Naive thymus-derived CD4-positive, alpha-beta T cell (primary cell): ENCODE data around the gene NOP56. TPM values are rescaled to one million over a fixed set of nuclear protein-coding genes. Genes with fewer than 3 reads are reported as not detected.
A peak's percentile ranks its signal among the peaks of the same experiment; 100 is the strongest.

Experiments
- ATAC-seq: fragments of 150-1000 bp; cut with Tn5 transposase; 2 replicates; pipeline ENCODE4 v1.10.0; 2021; ENCODE audit warnings: mild to moderate bottlenecking, moderate library complexity
- CTCF ChIA-PET: fragments of 350-600 bp; sonication (Branson Sonifier 250); formaldehyde crosslinking; loops from one replicate; lab custom pipeline; 2021; ENCODE audit warnings: antibody characterized with exemption; lab: Charles Lee
- POLR2A ChIA-PET: fragments of 350-600 bp; sonication (Branson Sonifier 250); formaldehyde crosslinking; loops from one replicate; lab custom pipeline; 2021; ENCODE audit warnings: antibody characterized with exemption, inconsistent platforms; lab: Charles Lee
- DNase-seq, 9 donors: peaks; one replicate each; pipeline versions ENCODE4 v3.0.0 to v3.0.0-alpha.2; 2020 to 2022; ENCODE audit warnings: mixed read lengths in 1 of 9
- H3K27ac ChIP-seq: one replicate; pipeline ENCODE4 v1.7.0; 2013; ENCODE audit warnings: mild to moderate bottlenecking, low read depth, low read length, moderate library complexity
- H3K27me3 ChIP-seq, 2 donors: one replicate each; pipeline ENCODE4 v1.7.0; 2013; ENCODE audit warnings: low read length in 2 of 2, mild to moderate bottlenecking in 2 of 2, moderate library complexity in 2 of 2; ENCODE audit not compliant: control insufficient read depth in 2 of 2, insufficient read depth in 2 of 2
- H3K36me3 ChIP-seq, 3 experiments: 1 replicate in 2 of 3; 2 replicates in 1 of 3; pipeline ENCODE4 v1.7.0; 2013; ENCODE audit warnings: low read length in 3 of 3, mild to moderate bottlenecking in 3 of 3, moderate library complexity in 1 of 3; ENCODE audit not compliant: insufficient read depth in 3 of 3, control insufficient read depth in 2 of 3
- H3K4me1 ChIP-seq, 2 donors: one replicate each; pipeline ENCODE4 v1.7.0; 2013; ENCODE audit warnings: low read length in 2 of 2, mild to moderate bottlenecking in 2 of 2, moderate library complexity in 1 of 2; ENCODE audit not compliant: control insufficient read depth in 2 of 2, insufficient read depth in 2 of 2
- H3K4me3 ChIP-seq: 2 replicates; pipeline ENCODE4 v1.7.0; 2013; ENCODE audit warnings: mild to moderate bottlenecking, low read length
- H3K9me3 ChIP-seq, 3 experiments: 1 replicate in 2 of 3; 2 replicates in 1 of 3; pipeline ENCODE4 v1.7.0; 2013; ENCODE audit warnings: low read length in 3 of 3; ENCODE audit not compliant: control insufficient read depth in 2 of 3
- H3K27ac Mint-ChIP-seq, 9 donors: one replicate each; pipeline ENCODE4 v1.8.0; 2020 to 2022; ENCODE audit warnings: mixed read lengths in 9 of 9, mild to moderate bottlenecking in 8 of 9, moderate library complexity in 5 of 9, inconsistent platforms in 2 of 9
- H3K27me3 Mint-ChIP-seq, 5 donors: one replicate each; pipeline ENCODE4 v1.8.0; 2021 to 2022; ENCODE audit warnings: mixed read lengths in 5 of 5, mild to moderate bottlenecking in 1 of 5
- H3K36me3 Mint-ChIP-seq, 5 donors: one replicate each; pipeline ENCODE4 v1.8.0; 2020 to 2022; ENCODE audit warnings: mixed read lengths in 5 of 5, mild to moderate bottlenecking in 3 of 5, inconsistent platforms in 1 of 5
- H3K4me1 Mint-ChIP-seq, 7 donors: one replicate each; pipeline ENCODE4 v1.8.0; 2020 to 2022; ENCODE audit warnings: mixed read lengths in 7 of 7, mild to moderate bottlenecking in 3 of 7, inconsistent platforms in 1 of 7
- H3K4me3 Mint-ChIP-seq, 10 donors: one replicate each; pipeline ENCODE4 v1.8.0; 2020 to 2022; ENCODE audit warnings: mild to moderate bottlenecking in 10 of 10, mixed read lengths in 10 of 10, moderate library complexity in 6 of 10, inconsistent platforms in 2 of 10
- H3K9me3 Mint-ChIP-seq, 11 donors: one replicate each; pipeline ENCODE4 v1.8.0; 2020 to 2022; ENCODE audit warnings: mixed read lengths in 11 of 11, mild to moderate bottlenecking in 4 of 11, inconsistent platforms in 1 of 11, moderate library complexity in 1 of 11
- intact Hi-C, 2 donors: fragments of 100-400 bp; cut with micrococcal nuclease; formaldehyde crosslinking; loops; one replicate each; pipeline ENCODE4 v1.15.1; 2023
- polyA plus RNA-seq, 2 donors: library from polyadenylated mRNA; unstranded; fragments of 300-500 nt; fragmentation: Illumina TruSeq; gene quantifications; one replicate each; pipeline ENCODE4 v1.2.3, GENCODE V29; 2021
- total RNA-seq, 6 experiments: library from RNA in 5 of 6; stranded (reverse) in 5 of 6; gene quantifications; 1 replicate in 5 of 6; 2 replicates in 1 of 6; pipeline ENCODE4 v1.2.3 and lab custom pipeline; 2021 to 2026

NOP56 gene
- total and polyA plus RNA-seq, 7 experiments from 2014 or later: 89.0 to 375 (median 270) TPM

DNA sequence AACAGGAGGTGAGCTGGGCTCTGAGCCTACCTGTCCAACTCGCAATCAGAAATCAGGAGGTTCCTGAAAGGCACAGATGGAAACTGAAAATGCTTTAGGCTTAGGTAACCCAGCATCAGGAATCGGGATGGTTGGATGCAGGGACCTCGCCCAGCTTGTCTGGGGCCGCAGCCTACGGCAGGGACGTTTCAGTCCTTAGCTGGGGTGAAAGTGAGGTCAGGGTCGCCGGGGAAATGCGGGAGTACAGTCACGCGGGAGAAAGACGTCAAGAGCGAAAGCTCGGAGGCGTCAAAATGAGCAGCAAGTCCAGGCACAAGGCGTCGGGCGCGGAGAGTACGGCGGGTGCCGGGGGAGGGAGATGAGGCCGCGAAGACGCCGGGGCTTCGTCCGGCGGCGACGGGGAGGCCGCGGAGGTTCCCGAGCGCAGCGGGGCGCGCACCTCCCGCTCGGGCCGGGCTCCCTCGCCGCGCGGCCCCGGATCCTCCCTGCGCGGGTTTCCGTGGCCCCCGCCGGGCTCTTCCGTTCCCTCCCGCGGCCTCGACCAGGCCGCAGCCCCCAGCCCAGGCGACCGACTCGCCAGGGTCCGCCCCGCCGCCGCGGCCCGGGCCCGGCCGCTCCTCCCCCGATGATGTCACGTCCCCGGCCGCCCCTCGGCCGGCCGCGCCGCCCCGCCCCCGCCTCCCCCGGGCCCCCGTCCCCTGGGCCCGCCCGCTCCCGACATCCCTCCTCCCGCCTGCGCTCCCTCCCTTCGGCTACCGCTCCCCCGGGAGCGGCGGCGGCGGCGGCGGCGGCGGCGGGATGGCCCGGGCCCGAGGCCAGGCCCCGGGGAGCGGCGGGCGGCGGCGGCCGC, 39.8 kb downstream of the NOP56 start, which contains the start of gene EBF4:
TSS of gene EBF4 (plus strand) at position 745 of the 850 bp plus-strand sequence. CDS start 866 bp downstream, outside the sequence.
- ATAC-seq (peak; percentile 10), DNase-seq (peak in 7 of 9 donors; percentile 8 to 41 (median 24))
- CTCF ChIA-PET: interaction anchor here (0.9 to 1.3 kb wide), 2 partner anchors 16 to 51 kb away, joined by 3 to 4 read pairs; no protein-coding TSS in a partner anchor
- peaks cover 16 to 55% (median 23%) of the 10 kb centered on the region in 5 donors for H3K27me3 Mint-ChIP-seq
- peak within 1 kb of the TSS; percentile 37 for H3K4me3 ChIP-seq
- H3K4me1 Mint-ChIP-seq: peaks cover 24 to 37% (median 31%) of the 10 kb centered on the region in 7 donors
- H3K27me3 ChIP-seq: peaks cover 4 to 9% of the 10 kb centered on the region in 2 donors
- H3K4me1 ChIP-seq: peaks cover 6 to 13% of the 10 kb centered on the region in 2 donors
- H3K4me3 Mint-ChIP-seq: peak within 1 kb of the TSS; percentile 85 to 99 (median 92)
- intact Hi-C loops: loop anchor here in 1 of 2 donors (2.0 to 5.0 kb wide), 2 partner anchors 149 to 355 kb away; partner anchors contain the start of genes MRPS26, PCED1A and VPS16
- peaks cover 0 to 9% (median 0%) of the 10 kb centered on the region in 5 donors for H3K36me3 Mint-ChIP-seq
- peak within 1 kb of the TSS; percentile 62 to 96 (median 88) for H3K27ac Mint-ChIP-seq
- no peaks in the 10 kb centered on the region for H3K9me3 ChIP-seq
- POLR2A ChIA-PET: interaction anchor here (0.7 to 2.2 kb wide), 5 partner anchors 28 to 60 kb away, joined by 3 to 6 read pairs (median 3); partner anchors contain the start of gene IDH3B
- H3K36me3 ChIP-seq: no peaks in the 10 kb centered on the region
- peaks cover 0 to 4% (median 0%) of the 10 kb centered on the region in 11 donors for H3K9me3 Mint-ChIP-seq
- no peak within 1 kb of the TSS for H3K27ac ChIP-seq

DNA sequence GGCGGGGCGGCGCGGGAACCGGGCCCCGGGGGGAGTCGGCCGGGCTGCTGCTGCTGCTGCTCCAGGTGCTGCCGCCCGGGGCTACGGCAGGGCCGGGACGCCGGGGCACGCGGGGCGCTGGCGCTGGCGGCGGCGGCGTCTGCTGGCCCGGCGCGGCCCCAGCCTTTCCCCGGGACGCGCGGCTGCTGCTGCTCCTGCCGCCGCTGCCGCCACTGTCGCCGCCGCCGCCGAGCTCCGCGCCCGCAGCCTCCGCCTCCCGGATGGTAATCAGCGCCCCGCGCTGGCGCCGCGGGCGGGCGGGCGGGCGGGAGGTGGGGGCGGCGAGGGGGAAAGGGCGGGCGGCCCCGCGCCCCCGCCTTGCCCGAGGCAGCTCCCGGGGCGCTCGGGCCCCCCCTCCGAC, 40.5 kb downstream of the NOP56 start:
- no peak for ATAC-seq
- Mint-ChIP-seq H3K4me1 (peaks cover 21 to 31% (median 25%) of the 10 kb centered on the region in 7 donors), H3K36me3 (peaks cover 0 to 9% (median 0%) of the 10 kb centered on the region in 5 donors), H3K27me3 (peaks cover 16 to 55% (median 23%) of the 10 kb centered on the region in 5 donors), H3K4me3 (peak overlapping the region in 1 of 10 donors; percentile 69), H3K27ac (no peak overlapping the region), H3K9me3 (peaks cover 0 to 4% (median 0%) of the 10 kb centered on the region in 11 donors)
- ChIA-PET CTCF (interaction anchor here (0.9 to 2.3 kb wide), 3 partner anchors 15 to 51 kb away, joined by 3 to 11 read pairs (median 4); no protein-coding TSS in a partner anchor), POLR2A (interaction anchor here (1.5 to 2.2 kb wide), 2 partner anchors 37 to 59 kb away, joined by 3 to 6 read pairs; no protein-coding TSS in a partner anchor)
- H3K27me3 ChIP-seq: peaks cover 4 to 9% of the 10 kb centered on the region in 2 donors
- no peaks in the 10 kb centered on the region for H3K36me3 ChIP-seq
- DNase-seq: peak in 7 of 9 donors; percentile 19 to 36 (median 31)
- H3K4me3 ChIP-seq: no peak overlapping the region
- peaks cover 6 to 8% of the 10 kb centered on the region in 2 donors for H3K4me1 ChIP-seq
- intact Hi-C loops: loop anchor here in 1 of 2 donors (1.0 to 5.0 kb wide), 5 partner anchors 18 to 354 kb away; partner anchors contain the start of genes MRPS26, PCED1A, PTPRA and VPS16
- no peak overlapping the region for H3K27ac ChIP-seq
- no peaks in the 10 kb centered on the region for H3K9me3 ChIP-seq

GRCh38 chr20:2693286-2694007, 41.0 kb downstream of the NOP56 start:
- Histone ChIP-seq H3K27me3 (peaks cover 4 to 9% of the 10 kb centered on the region in 2 donors), H3K4me3 (no peak overlapping the region), H3K4me1 (peaks cover 2% of the 10 kb centered on the region in 2 donors), H3K9me3 (no peaks in the 10 kb centered on the region), H3K36me3 (no peaks in the 10 kb centered on the region), H3K27ac (no peak overlapping the region)
- Mint-ChIP-seq H3K27me3 (peaks cover 16 to 55% (median 23%) of the 10 kb centered on the region in 5 donors), H3K27ac (no peak overlapping the region), H3K9me3 (peaks cover 0 to 4% (median 0%) of the 10 kb centered on the region in 11 donors), H3K36me3 (peaks cover 0 to 9% (median 0%) of the 10 kb centered on the region in 5 donors), H3K4me3 (peak overlapping the region in 5 of 10 donors; percentile 14 to 72 (median 33)), H3K4me1 (peaks cover 16 to 26% (median 20%) of the 10 kb centered on the region in 7 donors)
- intact Hi-C loops: loop anchor here in 1 of 2 donors (1.0 to 5.0 kb wide), 5 partner anchors 18 to 354 kb away; partner anchors contain the start of genes MRPS26, PCED1A, PTPRA and VPS16
- peak; percentile 73 for ATAC-seq
- ChIA-PET POLR2A (interaction anchor here (1.5 to 2.2 kb wide), 2 partner anchors 36 to 59 kb away, joined by 3 to 6 read pairs; no protein-coding TSS in a partner anchor), CTCF (interaction anchor here (0.6 to 2.3 kb wide), 4 partner anchors 15 to 119 kb away, joined by 3 to 11 read pairs (median 4); no protein-coding TSS in a partner anchor)
- peak; percentile 15 to 70 (median 38) for DNase-seq

DNA sequence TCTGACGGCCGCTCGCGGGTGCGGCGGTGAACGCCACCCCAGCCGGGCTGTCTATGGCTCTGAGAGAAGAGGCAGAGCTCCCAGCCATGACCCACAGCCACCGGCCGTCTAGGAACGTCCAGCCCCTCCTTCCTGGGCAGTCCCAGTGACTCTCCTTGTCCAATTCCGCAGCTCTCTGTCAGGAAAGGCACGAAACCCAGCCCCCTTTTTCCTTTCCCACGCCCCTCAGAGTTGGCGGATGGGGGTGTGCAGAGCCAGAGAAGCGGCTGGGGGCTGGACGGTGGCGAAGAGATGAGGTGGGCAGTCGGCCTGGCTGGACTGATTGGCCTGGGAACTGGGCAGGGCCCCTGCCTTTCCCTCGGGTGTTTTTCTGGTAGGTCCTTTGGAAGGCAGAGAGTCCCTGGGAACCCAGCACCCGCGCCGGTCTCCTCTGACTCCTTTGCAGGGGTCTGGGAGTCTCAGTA, 41.6 kb downstream of the NOP56 start:
- no peaks in the 10 kb centered on the region for H3K36me3 ChIP-seq
- peaks cover 16 to 55% (median 23%) of the 10 kb centered on the region in 5 donors for H3K27me3 Mint-ChIP-seq
- H3K4me3 ChIP-seq: no peak overlapping the region
- H3K9me3 Mint-ChIP-seq: peaks cover 0 to 4% (median 0%) of the 10 kb centered on the region in 11 donors
- intact Hi-C loops: loop anchor here in 1 of 2 donors (5.0 kb wide), 1 partner anchor 353 kb away; the partner anchor contains the start of gene MRPS26
- H3K4me1 ChIP-seq: no peaks in the 10 kb centered on the region
- ChIA-PET CTCF (interaction anchor here (0.6 to 2.3 kb wide), 4 partner anchors 14 to 119 kb away, joined by 3 to 11 read pairs (median 3); no protein-coding TSS in a partner anchor), POLR2A (interaction anchor here (0.9 to 1.5 kb wide), 2 partner anchors 36 to 48 kb away, joined by 3 to 5 read pairs; no protein-coding TSS in a partner anchor)
- peak overlapping the region in 8 of 10 donors; percentile 14 to 72 (median 38) for H3K4me3 Mint-ChIP-seq
- no peak for DNase-seq
- H3K4me1 Mint-ChIP-seq: peaks cover 16 to 23% (median 18%) of the 10 kb centered on the region in 7 donors
- H3K27me3 ChIP-seq: peaks cover 4 to 9% of the 10 kb centered on the region in 2 donors
- ATAC-seq: no peak
- no peak overlapping the region for H3K27ac Mint-ChIP-seq
- no peak overlapping the region for H3K27ac ChIP-seq
- no peaks in the 10 kb centered on the region for H3K9me3 ChIP-seq
- H3K36me3 Mint-ChIP-seq: peaks cover 0 to 9% (median 0%) of the 10 kb centered on the region in 5 donors

GRCh38 chr20:2694519-2694918, 42.1 kb downstream of the NOP56 start:
- H3K36me3 ChIP-seq: no peaks in the 10 kb centered on the region
- no peaks in the 10 kb centered on the region for H3K4me1 ChIP-seq
- H3K4me3 ChIP-seq: no peak overlapping the region
- Mint-ChIP-seq H3K4me1 (peaks cover 16 to 23% (median 18%) of the 10 kb centered on the region in 7 donors), H3K27ac (peak overlapping the region in 2 of 9 donors; percentile 13 to 41), H3K9me3 (peaks cover 0 to 4% (median 0%) of the 10 kb centered on the region in 11 donors), H3K27me3 (peaks cover 16 to 55% (median 23%) of the 10 kb centered on the region in 5 donors), H3K4me3 (peak overlapping the region; percentile 7 to 72 (median 56)), H3K36me3 (peaks cover 0 to 9% (median 0%) of the 10 kb centered on the region in 5 donors)
- H3K9me3 ChIP-seq: no peaks in the 10 kb centered on the region
- intact Hi-C loops: loop anchor here in 1 of 2 donors (5.0 kb wide), 1 partner anchor 353 kb away; the partner anchor contains the start of gene MRPS26
- ATAC-seq (no peak), DNase-seq (no peak)
- ChIA-PET POLR2A (interaction anchor here (0.9 kb wide), 1 partner anchor 47 kb away, joined by 5 read pairs; no protein-coding TSS in a partner anchor), CTCF (interaction anchor here (0.9 to 2.3 kb wide), 2 partner anchors 19 to 47 kb away, joined by 3 to 11 read pairs; no protein-coding TSS in a partner anchor)
- peaks cover 4 to 9% of the 10 kb centered on the region in 2 donors for H3K27me3 ChIP-seq
- H3K27ac ChIP-seq: no peak overlapping the region
